Measurements from ENCODE around the gene SFXN5.
"Not testable (repeated sequence)": the region's sequence is repeated elsewhere in the genome, so short reads cannot be mapped to it uniquely, and the experiment has no call there.

SFXN5 gene

GRCh38 chr2:73101626-73102256 lies 30.2 kb upstream of the SFXN5 start:
- DNase-seq (ENCODE audit: low read depth), result no peak

DNA sequence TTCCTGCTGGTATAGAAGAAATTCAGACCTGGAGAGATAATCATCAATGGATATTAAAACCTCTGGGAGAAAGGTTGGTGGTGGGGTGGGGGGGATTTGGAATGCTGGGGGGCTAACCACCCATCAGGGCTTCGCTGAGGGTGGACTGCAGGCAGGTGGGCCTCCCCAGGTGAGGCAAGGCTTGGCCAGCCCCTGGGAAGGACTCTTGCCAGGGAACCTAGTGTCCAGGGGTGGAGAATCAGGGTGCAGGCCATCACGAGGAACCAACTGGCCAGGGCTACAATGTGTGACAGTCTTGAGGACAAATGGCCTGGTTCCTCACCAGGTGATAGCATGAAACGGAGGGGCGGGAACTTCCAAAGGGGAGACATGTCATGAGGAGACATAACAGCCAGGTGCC lies 29.4 kb upstream of the SFXN5 start:
- no peak for DNase-seq (ENCODE audit: low read depth)

GRCh38 chr2:73099486-73099885 lies 28.0 kb upstream of the SFXN5 start:
- DNase-seq (ENCODE audit: low read depth), result no peak

DNA sequence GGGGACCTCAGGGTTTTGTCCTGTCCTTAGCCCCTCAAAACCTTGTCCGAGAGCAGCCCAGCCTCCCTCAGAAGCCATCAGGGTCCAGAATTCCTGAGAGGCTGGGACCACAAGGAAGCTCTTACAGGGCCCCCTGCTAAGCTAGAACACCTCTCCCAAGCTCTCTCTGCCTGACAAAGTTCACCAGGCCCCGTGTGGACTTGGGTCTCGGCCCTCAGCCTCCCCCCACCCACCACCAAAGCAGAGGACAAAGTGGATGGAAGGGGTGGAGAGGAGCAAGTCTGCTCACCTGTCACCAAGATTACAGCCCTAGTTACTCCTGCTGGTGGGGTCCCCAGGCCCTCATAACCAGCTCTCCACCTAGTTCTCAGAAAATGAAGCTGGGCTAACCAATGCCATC lies 24.4 kb upstream of the SFXN5 start:
- DNase-seq (ENCODE audit: low read depth), result no peak

GRCh38 chr2:73093601-73094218 lies 22.2 kb upstream of the SFXN5 start:
- DNase-seq (ENCODE audit: low read depth), result not testable (repeated sequence)

DNA sequence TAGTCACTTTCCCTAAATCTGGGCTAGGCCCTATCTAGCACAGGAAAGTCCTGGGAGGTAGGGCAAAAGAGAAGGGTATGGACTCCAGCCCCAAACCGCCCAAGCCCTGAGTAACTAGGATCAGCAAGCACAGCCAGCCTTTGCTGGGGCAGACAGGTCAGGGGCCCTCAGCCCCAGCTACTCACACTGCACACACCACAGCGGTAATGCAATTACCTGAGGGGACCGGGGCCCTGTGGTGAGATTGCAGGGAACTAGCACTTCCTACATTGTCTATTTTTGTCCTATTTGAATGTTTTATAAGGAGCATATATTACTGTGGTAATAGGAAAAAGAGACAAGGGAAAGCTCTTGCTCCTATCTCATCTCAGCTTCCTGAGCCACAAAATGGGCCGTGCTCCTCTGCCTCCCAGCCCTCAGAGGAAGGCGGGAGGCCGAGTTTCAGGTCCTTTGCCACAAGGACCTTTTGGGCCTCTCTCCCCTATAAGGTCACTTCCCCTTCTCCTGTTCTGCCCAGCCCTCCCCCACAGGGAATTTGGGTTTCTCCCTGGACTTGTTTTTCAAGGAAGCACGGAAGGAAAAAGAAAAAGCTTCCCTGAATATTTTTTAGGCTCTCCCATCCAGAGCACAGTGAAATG lies 20.8 kb upstream of the SFXN5 start:
- no peak for DNase-seq (ENCODE audit: low read depth)

- no peak for DNase-seq (ENCODE audit: low read depth)
Measured at GRCh38 chr2:73091696-73092095, 20.2 kb upstream of the SFXN5 start.

DNA sequence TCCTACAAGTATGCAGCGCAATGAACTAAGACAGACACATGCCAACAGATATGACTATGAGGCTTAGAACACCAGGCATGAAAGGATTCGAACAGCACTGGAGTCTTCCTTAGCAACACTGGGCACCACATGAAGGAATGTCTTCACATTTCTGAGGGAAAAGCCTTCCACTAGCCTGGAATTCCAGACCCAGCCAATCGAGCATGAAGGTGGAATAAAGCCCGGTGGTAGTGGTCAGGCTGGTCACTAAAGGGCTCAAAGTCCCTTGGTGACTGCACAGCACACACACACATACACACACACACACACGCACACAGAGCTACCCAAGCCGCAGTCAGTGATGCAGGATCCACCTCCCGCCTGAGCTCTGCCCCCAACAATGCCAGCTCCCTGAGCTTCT lies 19.7 kb upstream of the SFXN5 start:
- DNase-seq (ENCODE audit: low read depth), result no peak

GRCh38 chr2:73089270-73090030 lies 17.9 kb upstream of the SFXN5 start:
- no peak for DNase-seq (ENCODE audit: low read depth)

DNA sequence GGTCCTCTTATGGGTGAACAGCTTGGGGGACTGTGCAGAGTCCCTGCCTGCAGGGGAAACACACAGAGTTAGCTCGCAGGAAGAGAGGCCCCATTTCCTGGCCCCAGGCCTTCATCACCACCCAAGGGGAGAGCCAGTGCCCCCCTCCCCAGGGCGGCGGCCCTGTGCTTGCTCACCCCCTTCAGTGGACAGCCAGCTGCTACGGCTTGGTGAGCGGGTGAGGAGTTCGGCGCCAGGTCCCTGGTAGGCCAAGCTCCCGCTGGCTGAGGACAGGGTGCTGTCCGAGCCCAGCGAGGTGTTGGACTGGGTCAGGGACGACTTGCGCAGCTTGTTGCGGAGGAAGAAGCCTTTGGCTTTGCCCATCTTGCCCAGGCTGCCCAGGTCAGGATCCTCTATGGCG lies 17.2 kb upstream of the SFXN5 start:
- no peak for DNase-seq (ENCODE audit: low read depth)

- DNase-seq (ENCODE audit: low read depth), result no peak
Measured at GRCh38 chr2:73088211-73088610, 16.7 kb upstream of the SFXN5 start.

GRCh38 chr2:73087311-73087710 lies 15.8 kb upstream of the SFXN5 start:
- no peak for DNase-seq (ENCODE audit: low read depth)

GRCh38 chr2:73085691-73086090 lies 14.2 kb upstream of the SFXN5 start:
- peak; percentile 75 for DNase-seq (ENCODE audit: low read depth)

- DNase-seq (ENCODE audit: low read depth), result no peak
Measured at GRCh38 chr2:73084971-73085370, 13.5 kb upstream of the SFXN5 start.

DNA sequence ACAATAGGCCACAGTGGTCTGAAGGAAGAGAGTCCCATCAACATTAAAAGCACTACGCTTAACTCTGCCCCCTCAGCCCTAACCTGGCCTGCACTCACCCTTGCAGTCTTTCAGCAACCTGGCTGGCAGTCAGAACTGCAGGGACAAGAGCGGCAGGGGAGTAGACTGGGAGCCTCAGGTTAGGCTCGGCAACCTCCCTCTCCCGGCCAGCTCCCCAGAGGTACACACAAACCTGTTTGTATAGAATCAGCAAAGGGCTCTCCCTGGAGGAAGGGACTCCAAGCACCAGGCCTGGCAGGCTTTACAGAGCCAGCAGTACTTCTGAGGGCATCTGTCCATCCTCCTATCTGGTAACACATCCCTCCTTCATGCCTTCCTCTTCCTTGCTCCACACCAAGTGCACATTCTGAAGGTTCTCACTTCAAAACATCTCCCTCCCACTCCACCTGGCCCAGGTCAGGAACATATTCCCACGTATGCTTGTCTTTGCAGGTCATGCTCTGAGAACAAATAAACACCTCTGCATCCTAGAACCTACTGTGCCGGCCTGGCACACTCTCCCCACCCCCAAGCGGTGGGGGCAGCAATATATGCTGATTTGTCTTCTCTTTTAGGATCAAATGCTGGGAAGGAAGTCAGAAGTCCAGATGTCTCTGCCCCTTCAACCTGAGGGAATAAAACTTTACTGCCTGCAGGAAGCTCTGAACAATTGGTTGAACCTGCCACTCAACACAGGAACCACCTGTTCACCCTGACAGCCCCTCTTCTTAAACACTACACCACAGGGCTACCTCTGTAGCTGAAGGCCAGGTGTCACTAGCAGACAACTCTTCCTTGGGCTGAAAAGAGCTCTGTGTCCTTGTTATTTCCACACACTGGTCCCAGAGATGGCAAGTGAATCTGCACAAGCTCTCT lies 12.6 kb upstream of the SFXN5 start:
- DNase-seq (ENCODE audit: low read depth), result no peak

- no peak for DNase-seq (ENCODE audit: low read depth)
Measured at GRCh38 chr2:73082523-73083410, 11.3 kb upstream of the SFXN5 start.

DNA sequence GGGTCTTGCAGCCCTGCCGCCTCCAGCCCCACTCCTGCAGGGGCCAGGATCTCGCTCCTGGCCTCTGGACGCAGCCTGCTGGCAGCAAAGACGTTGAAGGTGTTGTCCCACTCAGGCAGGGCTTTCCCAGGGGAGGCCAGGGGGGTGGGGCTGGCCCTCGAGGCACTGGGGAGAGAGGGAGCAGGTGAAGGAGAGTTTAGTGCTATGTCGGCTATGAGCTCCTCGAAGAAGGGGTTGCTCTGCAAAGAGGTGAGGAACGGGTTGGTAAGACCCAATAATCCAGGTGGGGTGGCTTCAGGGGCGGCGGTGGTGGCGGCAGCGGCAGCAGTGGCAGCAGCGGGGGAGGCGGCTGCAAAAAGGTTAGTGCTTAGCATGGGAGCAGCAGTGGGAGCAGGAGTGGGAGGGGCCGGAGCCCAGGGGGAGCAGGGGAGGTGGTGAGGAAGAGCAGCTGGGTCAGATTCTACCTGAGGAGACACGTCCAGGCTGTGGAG lies 9.7 kb upstream of the SFXN5 start:
- DNase-seq (ENCODE audit: low read depth), result no peak

- DNase-seq (ENCODE audit: low read depth), result no peak
Measured at GRCh38 chr2:73080321-73081131, 9.0 kb upstream of the SFXN5 start.

- no peak for DNase-seq (ENCODE audit: low read depth)
Measured at GRCh38 chr2:73079636-73080035, 8.1 kb upstream of the SFXN5 start.
